GM10248 (cell line): ENCODE data around the gene PDE6B.
"Not testable (repeated sequence)": the region's sequence is repeated elsewhere in the genome, so short reads cannot be mapped to it uniquely, and the experiment has no call there.

Source experiments
- CTCF ChIA-PET: fragments of 300-600 bp; sonication (Branson Sonifier 250); formaldehyde crosslinking; extraction: SDS; loops from one replicate; lab custom pipeline; 2021; ENCODE audit warnings: antibody characterized with exemption; lab: Yijun Ruan, JAX
- POLR2A ChIA-PET: fragments of 350-650 bp; sonication (Branson Sonifier 250); formaldehyde crosslinking; extraction: SDS; loops from one replicate; lab custom pipeline; 2020; ENCODE audit warnings: antibody characterized with exemption; lab: Yijun Ruan, JAX
- DNase-seq: peaks from one replicate; pipeline ENCODE4 v3.0.0; 2012; ENCODE audit errors: extremely low spot score
- CTCF ChIP-seq: IDR thresholded peaks from 2 replicates; pipeline ENCODE4 v1.5.1; 2012; ENCODE audit warnings: mild to moderate bottlenecking, low read depth; ENCODE audit errors: extremely low read depth, missing control alignments, control extremely low read depth

PDE6B gene

GRCh38 chr4:589219-589963, 36.0 kb upstream of the PDE6B start:
- CTCF ChIA-PET: interaction anchor here (0.9 kb wide), 1 partner anchor 9 kb away, joined by 3 read pairs; no protein-coding TSS in a partner anchor
- no peak for TF ChIP-seq CTCF
- POLR2A ChIA-PET: no interaction called here
- DNase-seq: no peak

- POLR2A ChIA-PET: no interaction called here
- no peak for TF ChIP-seq CTCF
Measured at GRCh38 chr4:590313-590841, 35.0 kb upstream of the PDE6B start.

GRCh38 chr4:592178-592577, 33.2 kb upstream of the PDE6B start:
- CTCF ChIA-PET, POLR2A ChIA-PET, DNase-seq: not testable (repeated sequence)

More at GRCh38 chr4:590313-590841, 35.0 kb upstream of the PDE6B start:
- no peak for DNase-seq
- CTCF ChIA-PET: no interaction called here

- TF ChIP-seq CTCF: no peak
- ChIA-PET CTCF (no interaction called here), POLR2A (no interaction called here)
- no peak for DNase-seq
Measured at GRCh38 chr4:592825-593520, 32.4 kb upstream of the PDE6B start.

- DNase-seq: no peak
- no peak for TF ChIP-seq CTCF
- POLR2A ChIA-PET: no interaction called here
- CTCF ChIA-PET: interaction anchor here (0.6 kb wide), 1 partner anchor 14 kb away, joined by 3 read pairs; no protein-coding TSS in a partner anchor
Measured at GRCh38 chr4:598925-599324, 26.4 kb upstream of the PDE6B start.

GRCh38 chr4:600166-600565, 25.2 kb upstream of the PDE6B start:
- DNase-seq: no peak
- CTCF ChIA-PET: interaction anchor here (1.2 kb wide), 1 partner anchor 10 kb away, joined by 3 read pairs; no protein-coding TSS in a partner anchor
- TF ChIP-seq CTCF: no peak
- POLR2A ChIA-PET: no interaction called here
